Thyroid gland (tissue), 4 donors: ENCODE data around the gene FAM193B. TPM values are rescaled to one million over a fixed set of nuclear protein-coding genes. Genes with fewer than 3 reads are reported as not detected.

Source experiments
- DNase-seq, 2 donors: peaks; one replicate each; pipeline ENCODE4 v3.0.0-alpha.2; 2019
- H3K27ac ChIP-seq, 3 donors: fragments of 200-600 bp; sonication (generic); 1 replicate in 2 of 3; 2 replicates in 1 of 3; pipeline ENCODE4 v1.5.1; 2016 to 2019; ENCODE audit warnings: mild to moderate bottlenecking in 1 of 3, moderate library complexity in 1 of 3
- H3K27me3 ChIP-seq: fragments of 200-600 bp; sonication (generic); one replicate; pipeline ENCODE4 v1.5.1; 2019
- H3K36me3 ChIP-seq, 2 donors: fragments of 200-600 bp; sonication (generic); one replicate each; pipeline ENCODE4 v1.5.1; 2016 to 2019
- H3K4me1 ChIP-seq, 2 donors: fragments of 200-600 bp; sonication (generic); one replicate each; pipeline ENCODE4 v1.5.1; 2017 to 2019
- H3K4me3 ChIP-seq, 3 donors: fragments of 200-600 bp; sonication (generic); replicated peaks in 1 of 3; 1 replicate in 2 of 3; 2 replicates in 1 of 3; pipeline ENCODE4 v1.5.1; 2016; ENCODE audit warnings: mild to moderate bottlenecking in 1 of 3
- H3K9me3 ChIP-seq: fragments of 200-600 bp; sonication (generic); one replicate; pipeline ENCODE4 v1.5.1; 2017
- CTCF ChIP-seq, 6 experiments: fragments of 200-600 bp in 3 of 6; fragments of 450-650 bp in 3 of 6; sonication (generic) in 3 of 6; IDR thresholded peaks; one replicate each; pipeline ENCODE4 v1.5.1; 2016 to 2019; ENCODE audit warnings: antibody characterized with exemption in 6 of 6, mild to moderate bottlenecking in 2 of 6, inconsistent platforms in 1 of 6, moderate library complexity in 1 of 6
- POLR2A ChIP-seq, 2 donors: fragments of 450-650 bp; IDR thresholded peaks; one replicate each; pipeline ENCODE4 v1.6.1; 2017; ENCODE audit warnings: antibody characterized with exemption in 2 of 2, mild to moderate bottlenecking in 2 of 2, moderate library complexity in 1 of 2
- WGBS, 2 donors: methylation state at CpG; one replicate each; pipeline ENCODE4 v1.1.5; 2017; 5-methylcytosine and 5-hydroxymethylcytosine counted together
- intact Hi-C: fragments of 100-400 bp; cut with DNase I; formaldehyde crosslinking; loops from one replicate; pipeline ENCODE4 v1.15.1; 2023
- total RNA-seq, 4 donors: library from RNA; depleted of rRNA; stranded (reverse); fragments of >200 nt; gene quantifications; one replicate each; pipeline ENCODE4 v1.2.3, GENCODE V29; 2016

The FAM193B gene
- total RNA-seq, 4 donors from 2014 or later: 38.0 to 54.7 (median 46.6) TPM

- Histone ChIP-seq H3K27ac (peak overlapping the region in 1 of 3 donors; percentile 17), H3K4me1 (peaks cover 30 to 44% of the 10 kb centered on the region in 2 donors), H3K27me3 (no peaks in the 10 kb centered on the region), H3K36me3 (no peaks in the 10 kb centered on the region), H3K9me3 (no peaks in the 10 kb centered on the region), H3K4me3 (no peak overlapping the region)
- no peak for TF ChIP-seq CTCF (IDR thresholded peaks at IDR 0.05)
- no peak for TF ChIP-seq POLR2A (IDR thresholded peaks at IDR 0.05)
- 74 to 77% methylated on average over 16 to 18 of the region's 18 CpGs for WGBS, 2 donors
- DNase-seq: peak; percentile 25 to 38
- intact Hi-C loops: no loop called here
These were observed 77.7 kb downstream of the FAM193B start for GRCh38 chr5:177476531-177477233.

DNA sequence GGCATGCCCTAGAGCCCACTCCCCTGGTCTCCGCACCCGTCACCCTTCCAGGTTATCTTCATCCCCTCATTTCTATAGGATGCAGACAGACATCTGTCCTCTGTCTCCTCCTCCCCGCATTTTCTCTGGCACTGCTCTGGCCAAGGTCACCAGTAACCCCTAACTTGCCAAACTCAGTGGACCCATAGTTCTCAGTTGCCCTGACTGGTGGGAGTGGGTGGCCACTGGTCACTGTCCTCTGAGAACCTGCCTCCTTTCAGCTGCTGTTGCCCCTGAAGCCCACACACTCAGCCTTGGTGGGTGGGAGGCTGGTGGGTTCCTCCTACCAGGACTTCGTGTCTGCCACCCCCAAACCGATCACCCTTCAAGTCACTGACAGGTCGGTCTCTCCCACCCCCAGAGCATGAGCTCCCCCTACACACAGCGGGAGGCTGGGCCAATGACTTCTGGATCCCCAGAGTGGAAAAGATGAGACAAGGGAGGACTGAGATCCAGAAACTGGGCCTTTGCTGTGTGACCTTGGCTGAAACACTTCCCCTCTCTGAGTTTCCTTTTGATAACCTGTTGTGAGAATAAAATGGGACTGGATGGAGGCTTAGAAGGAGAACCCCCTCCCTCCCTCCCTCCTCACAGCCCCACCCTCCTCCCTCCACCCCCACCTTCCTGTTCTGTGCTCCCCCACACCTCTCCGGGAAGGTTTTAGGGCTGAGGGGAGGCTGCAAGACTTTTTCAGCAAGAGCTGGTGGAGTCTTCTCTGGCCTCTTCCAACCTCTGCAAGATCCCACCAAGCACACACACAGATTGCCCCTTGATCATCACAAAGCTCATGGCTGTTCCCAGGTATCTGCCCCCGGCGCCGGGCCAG, 78.6 kb downstream of the FAM193B start:
- intact Hi-C loops: no loop called here
- Histone ChIP-seq H3K27ac (no peak overlapping the region), H3K4me1 (peaks cover 32 to 49% of the 10 kb centered on the region in 2 donors)

DNA sequence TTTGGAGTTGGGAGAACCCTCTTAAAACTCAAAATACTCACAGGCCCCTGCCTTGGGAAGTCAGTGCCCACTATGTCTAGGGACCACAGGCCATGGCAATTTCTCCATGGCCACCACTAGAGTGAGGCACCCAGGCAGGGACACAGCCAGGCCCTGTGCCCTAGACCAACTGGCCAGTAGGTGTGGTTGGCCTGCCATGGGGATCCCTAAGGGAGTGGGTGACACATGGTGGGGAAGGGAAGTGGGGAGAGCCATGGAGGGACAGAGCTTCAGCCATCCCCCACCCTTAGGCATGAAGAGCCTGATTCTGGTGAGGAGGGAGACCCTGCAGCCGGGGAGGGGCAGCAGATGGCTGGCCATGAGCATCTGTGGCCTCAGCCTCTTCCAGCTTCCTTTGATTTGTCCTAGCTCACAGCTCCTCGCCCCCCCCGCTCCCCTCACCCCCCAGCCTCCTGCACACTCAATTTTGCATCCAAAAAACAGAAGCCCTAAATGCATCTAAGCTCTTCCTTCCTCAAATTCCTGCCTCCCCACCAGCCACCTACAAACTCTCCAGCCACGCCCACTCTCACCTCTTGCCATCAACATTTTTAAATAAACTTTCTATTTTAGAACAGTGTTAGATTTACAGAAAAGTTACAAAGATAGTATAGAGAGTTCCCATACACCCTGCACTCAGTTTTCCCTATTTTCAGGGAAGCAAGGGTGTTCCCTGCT, 79.4 kb downstream of the FAM193B start:
- peaks cover 32 to 56% of the 10 kb centered on the region in 2 donors for H3K4me1 ChIP-seq
- H3K27me3 ChIP-seq: no peaks in the 10 kb centered on the region
- TF ChIP-seq CTCF (IDR thresholded peaks at IDR 0.05) (no peak), POLR2A (IDR thresholded peaks at IDR 0.05) (no peak)
- H3K9me3 ChIP-seq: no peaks in the 10 kb centered on the region
- DNase-seq: no peak
- WGBS, 2 donors: 64 to 69% methylated on average over 4 of the region's 4 CpGs
- intact Hi-C loops: no loop called here
- H3K4me3 ChIP-seq: no peak overlapping the region
- H3K27ac ChIP-seq: no peak overlapping the region
- H3K36me3 ChIP-seq: no peaks in the 10 kb centered on the region

More for the DNA sequence above, 78.6 kb downstream of the FAM193B start:
- no peak for DNase-seq
- 70 to 82% methylated on average over 10 to 11 of the region's 11 CpGs for WGBS, 2 donors
- H3K4me3 ChIP-seq: no peak overlapping the region
- H3K9me3 ChIP-seq: no peaks in the 10 kb centered on the region
- H3K36me3 ChIP-seq: no peaks in the 10 kb centered on the region
- no peaks in the 10 kb centered on the region for H3K27me3 ChIP-seq
- TF ChIP-seq POLR2A (IDR thresholded peaks at IDR 0.05) (no peak), CTCF (IDR thresholded peaks at IDR 0.05) (no peak)

GRCh38 chr5:177474002-177474476, 80.3 kb downstream of the FAM193B start:
- peaks cover 22 to 51% of the 10 kb centered on the region in 2 donors for H3K4me1 ChIP-seq

More at GRCh38 chr5:177474002-177474476, 80.3 kb downstream of the FAM193B start:
- Histone ChIP-seq H3K27me3 (no peaks in the 10 kb centered on the region), H3K36me3 (no peaks in the 10 kb centered on the region), H3K9me3 (no peaks in the 10 kb centered on the region), H3K4me3 (peak overlapping the region in 1 of 3 donors; percentile 77), H3K27ac (peak overlapping the region in 2 of 3 donors; percentile 66 to 84)
- 53 to 63% methylated on average over 7 of the region's 7 CpGs for WGBS, 2 donors
- no peak for DNase-seq
- intact Hi-C loops: no loop called here
- TF ChIP-seq POLR2A (IDR thresholded peaks at IDR 0.05) (no peak), CTCF (IDR thresholded peaks at IDR 0.05) (no peak)
